Stimulated activated CD4-positive, alpha-beta T cell treated with anti-CD3 and anti-CD28 coated beads, Interleukin-4, amount 100 ng/mL, for 24 hours (primary cell): ENCODE data around the gene MCAT.

Experiments used
- DNase-seq: peaks from one replicate; pipeline ENCODE4 v3.0.0-alpha.2; 2020

The MCAT gene

DNA sequence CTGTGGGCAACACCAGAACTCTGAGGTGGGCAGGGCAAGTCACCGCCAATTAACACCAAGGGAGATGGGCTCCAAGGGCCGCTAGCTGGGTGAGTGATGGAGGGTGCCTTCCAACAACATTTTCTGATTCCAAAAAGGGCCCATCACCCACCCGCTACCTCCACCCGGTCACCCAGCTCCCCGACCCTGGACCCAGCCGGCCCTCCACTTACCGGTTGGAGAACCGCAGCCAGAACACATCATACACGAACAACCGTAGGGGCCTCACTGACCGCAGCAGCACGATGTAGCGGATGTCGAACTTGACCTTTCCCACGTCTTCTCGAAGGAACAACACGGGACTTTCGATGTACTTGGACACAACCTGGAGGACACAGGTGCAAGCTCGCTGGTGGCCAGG lies 29.0 kb upstream of the MCAT start:
- no peak for DNase-seq

GRCh38 chr22:43171607-43172006 lies 28.4 kb upstream of the MCAT start:
- DNase-seq, result no peak

GRCh38 chr22:43171019-43171491 lies 27.9 kb upstream of the MCAT start:
- no peak for DNase-seq

GRCh38 chr22:43170131-43170480 lies 26.9 kb upstream of the MCAT start:
- DNase-seq, result no peak

GRCh38 chr22:43169310-43170130 lies 26.3 kb upstream of the MCAT start:
- no peak for DNase-seq

DNA sequence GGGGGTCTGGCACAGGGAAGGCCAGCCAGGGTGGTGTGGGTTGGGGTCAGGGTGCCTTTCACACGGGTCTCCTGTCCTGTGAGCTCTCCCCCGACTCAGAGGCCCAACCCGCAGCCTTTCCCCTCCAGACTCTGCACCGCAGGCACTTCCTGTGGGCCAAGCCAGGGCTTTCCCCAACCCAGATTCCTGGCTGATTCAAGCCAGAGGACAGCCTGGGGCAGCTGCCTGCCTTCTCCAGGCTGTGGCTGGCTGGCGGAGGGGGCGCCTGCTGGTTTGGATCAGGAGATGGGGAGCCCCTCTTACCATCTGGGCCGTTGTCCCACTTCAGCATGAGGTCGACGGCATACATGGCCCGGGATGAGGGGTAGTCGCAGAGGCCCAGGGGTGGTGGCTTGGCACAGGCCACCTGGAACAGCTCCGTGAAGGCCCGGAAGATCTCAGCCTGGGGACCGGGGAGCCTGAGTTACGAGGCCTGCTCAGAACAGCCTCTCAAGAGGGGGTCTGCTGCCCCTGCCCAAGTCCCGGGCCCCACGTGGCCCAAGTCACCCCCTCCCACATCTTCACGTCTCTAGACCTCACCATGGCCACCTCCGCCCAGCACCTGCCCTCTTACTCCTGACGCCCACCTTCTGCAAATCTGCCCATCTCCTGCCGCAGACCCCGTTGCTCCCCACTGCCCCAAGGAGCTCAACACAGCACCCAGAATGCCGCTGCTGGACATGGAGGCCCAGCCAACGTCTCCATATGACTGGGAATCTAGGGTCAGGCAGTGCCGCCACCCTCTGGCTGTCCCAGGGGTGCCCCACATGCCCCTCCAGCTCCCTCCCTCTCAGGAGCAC lies 25.5 kb upstream of the MCAT start:
- no peak for DNase-seq

GRCh38 chr22:43167001-43167589 lies 23.9 kb upstream of the MCAT start:
- DNase-seq, result no peak

- no peak for DNase-seq
These were observed 23.1 kb upstream of the MCAT start for GRCh38 chr22:43166132-43166930.

GRCh38 chr22:43164636-43165035 lies 21.4 kb upstream of the MCAT start:
- no peak for DNase-seq

DNA sequence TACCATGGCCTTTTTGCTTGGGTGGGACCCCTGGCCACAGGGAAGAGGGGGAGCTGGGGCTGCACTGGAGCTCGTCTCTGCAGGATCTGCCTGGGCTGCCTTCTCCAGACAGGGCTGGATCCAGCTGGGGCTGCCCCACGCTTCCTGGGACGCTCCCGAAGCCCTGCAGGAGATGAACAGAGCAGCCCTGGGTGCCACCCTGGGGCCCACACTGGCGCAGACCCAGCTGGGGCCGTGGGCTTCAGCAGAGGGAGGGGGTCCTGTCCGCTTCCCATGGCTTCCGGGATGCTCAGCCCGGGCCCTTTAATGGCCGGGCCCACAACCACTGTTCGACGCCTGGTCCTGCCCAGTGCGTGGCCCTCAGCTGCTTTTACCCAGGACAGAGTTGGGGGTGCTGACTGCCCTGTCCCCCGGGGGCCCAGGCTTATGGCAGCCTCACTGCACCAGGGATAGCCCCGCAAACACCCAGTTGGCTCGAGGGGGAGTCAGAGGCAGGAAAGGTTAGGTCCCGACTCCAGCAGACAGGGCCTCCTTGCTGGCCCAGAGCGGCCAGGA lies 20.1 kb upstream of the MCAT start:
- DNase-seq, result no peak

DNA sequence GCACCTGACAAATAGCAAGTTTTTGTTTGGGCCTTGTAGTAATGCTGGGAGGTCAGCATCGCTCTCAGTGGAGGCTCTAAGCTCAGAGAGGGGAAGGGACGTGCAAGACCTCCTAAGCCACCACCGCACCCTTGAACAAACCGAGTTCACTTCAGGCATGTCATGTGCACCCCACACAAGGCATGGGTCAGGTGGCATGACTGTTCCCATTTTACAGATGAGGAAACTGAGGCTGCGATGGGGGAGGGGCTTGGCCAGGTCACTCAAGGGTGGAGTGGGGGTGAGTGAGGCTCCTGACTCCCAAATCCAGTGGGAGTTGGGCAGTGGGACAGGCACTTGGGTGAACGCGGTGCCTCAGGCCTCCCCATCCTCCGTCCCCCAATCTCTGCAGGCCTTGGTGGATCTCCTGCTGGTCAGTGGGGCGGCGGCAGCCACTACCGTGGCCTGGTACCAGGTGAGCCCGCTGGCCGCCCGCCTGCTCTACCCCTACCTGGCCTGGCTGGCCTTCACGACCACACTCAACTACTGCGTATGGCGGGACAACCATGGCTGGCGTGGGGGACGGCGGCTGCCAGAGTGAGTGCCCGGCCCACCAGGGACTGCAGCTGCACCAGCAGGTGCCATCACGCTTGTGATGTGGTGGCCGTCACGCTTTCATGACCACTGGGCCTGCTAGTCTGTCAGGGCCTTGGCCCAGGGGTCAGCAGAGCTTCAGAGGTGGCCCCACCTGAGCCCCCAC lies 19.4 kb upstream of the MCAT start:
- DNase-seq, result no peak

DNA sequence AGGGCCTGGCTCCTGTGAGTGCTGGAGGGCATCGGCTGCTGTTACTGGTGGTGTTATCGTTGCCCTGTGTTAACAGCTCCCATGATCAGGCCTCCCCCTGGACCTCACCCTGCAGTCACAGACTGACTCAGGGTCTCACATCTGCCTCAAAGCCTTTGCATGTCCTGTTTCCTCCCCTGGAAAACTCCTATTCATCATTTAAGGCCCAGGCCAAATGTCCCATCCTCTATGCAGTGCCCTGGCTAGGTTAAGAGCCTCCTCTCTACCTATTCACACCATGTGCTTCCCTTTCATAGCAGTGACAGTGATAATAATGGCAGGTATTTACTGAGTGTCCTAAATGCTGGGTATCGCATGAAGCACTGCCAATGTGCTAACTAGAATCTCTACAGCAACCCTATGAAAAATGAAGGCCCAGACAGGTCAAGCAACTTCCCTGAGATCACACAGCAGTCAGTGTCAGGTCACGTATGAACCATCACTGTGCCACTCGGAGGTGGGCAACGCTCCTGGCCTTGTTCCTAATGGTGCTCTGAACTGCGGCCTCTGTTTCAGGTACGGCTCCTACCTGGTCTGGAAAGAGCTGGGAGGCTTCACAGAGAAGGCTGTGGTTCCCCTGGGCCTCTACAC lies 17.4 kb upstream of the MCAT start:
- no peak for DNase-seq

- DNase-seq, result no peak
These were observed 16.4 kb upstream of the MCAT start for GRCh38 chr22:43159484-43160178.

- no peak for DNase-seq
These were observed 15.7 kb upstream of the MCAT start for GRCh38 chr22:43158778-43159483.

GRCh38 chr22:43157874-43158546 lies 14.8 kb upstream of the MCAT start:
- no peak for DNase-seq

DNA sequence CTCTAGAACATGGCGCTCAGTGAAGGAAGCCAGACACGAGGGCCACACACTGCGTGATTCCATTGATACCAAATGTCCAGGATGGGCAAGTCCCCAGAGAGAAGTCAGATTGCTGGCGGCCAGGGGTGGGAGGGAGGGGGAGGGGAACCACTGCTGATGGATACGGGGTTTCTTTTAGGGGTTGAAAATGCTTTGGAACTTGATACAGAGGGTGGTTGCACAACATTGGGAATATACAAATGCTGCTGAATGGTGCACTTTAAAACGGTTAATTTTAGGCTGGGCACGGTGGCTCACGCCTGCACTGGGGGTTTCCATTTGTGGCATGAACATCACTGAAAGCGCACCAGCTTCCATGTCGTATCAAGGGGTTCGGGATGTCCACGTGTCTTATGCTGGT lies 13.2 kb upstream of the MCAT start:
- no peak for DNase-seq

DNA sequence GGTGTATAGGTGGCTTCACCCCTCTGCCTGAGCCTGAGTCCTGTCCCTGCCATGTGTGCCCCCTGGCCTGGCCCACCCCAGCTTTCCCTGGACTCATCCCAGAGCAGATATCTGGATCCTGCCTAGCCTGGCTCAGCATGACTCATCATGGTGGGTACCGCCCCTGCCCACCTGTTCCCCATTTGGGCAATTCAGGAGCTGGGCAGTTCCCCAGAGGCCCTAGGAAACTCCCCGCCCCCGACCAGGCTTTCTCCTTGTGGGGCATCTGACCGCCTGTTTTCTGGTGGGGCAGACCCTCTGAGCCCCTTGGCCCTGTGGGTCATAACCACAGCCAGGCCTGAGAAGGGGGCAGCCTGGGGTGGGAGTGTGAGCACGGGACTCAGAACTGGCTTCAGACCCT lies 12.6 kb upstream of the MCAT start:
- DNase-seq, result no peak

DNA sequence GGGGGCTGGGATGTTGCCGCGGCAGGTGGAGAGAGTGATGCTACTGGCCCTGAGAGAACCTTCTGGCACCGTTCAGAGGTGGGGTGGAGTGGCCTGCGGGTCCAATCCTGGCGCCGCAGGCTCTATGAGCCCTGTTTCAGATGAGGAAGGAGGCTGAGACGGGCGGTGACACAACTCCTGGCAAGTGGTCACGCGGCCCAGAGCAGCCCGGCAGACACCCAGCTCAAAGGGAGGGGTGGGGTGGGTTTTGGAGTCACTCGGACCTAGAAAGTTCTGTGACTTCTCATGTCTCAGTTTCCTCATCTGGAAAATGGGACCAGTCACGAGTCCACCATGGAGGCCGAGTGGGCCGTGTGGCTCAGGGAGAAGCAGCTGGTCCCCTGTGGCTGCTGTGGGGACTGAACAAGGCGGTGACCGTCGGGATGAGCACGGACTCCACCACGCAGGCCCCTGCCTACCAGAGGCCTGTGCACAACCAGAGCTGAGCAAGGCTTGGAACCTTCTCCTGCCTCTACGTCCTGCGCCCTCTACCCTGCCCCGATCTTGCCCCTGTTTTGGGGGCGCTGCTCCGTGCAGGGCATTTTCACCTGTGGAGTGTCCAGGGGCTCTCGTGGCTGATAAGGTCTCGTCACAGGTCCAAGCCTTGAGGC lies 11.8 kb upstream of the MCAT start:
- DNase-seq, result no peak

- no peak for DNase-seq
These were observed 10.7 kb upstream of the MCAT start for GRCh38 chr22:43153899-43154298.
